Stimulated activated CD8-positive, alpha-beta memory T cell treated with anti-CD3 and anti-CD28 coated beads, Interleukin-2, amount 100 ng/mL, for 1 hour (primary cell): ENCODE results near the gene ITGB5.

Experiments used
- DNase-seq, 2 donors: peaks; one replicate each; pipeline ENCODE4 v3.0.0-alpha.2; 2020; ENCODE audit warnings: low read depth in 2 of 2

Gene ITGB5

DNA sequence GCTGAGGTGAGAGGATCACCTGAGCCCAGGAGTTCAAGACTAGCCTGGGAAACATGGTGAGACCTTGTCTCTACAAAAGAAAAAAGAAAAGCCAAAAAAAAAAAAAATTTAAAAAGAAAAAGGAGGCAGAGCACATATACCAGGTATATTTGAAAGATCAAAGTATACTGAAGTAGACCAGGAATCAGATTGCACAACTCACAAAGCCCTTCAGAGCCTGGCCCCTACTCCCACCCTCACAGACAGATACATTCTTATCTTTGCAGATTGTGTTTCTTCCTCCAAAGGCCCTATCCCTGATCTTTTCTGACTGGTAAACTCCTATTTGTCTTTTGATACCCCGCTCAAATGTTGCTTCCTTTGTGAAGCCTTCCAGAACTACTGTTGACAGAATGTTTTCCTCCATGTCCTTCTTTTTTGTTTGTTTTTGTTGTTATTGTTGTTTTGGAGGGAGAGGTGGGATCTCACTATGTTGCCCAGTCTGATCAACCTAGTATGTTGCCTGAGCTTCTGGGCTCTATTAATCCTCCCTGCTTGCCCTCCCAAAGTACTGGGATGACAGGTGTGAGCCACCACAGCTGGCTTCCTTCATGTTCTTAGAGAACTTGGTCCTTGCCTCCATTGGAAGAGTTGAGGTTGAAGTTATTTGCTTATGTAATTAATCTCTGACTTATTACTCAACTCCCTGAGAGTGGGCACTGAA, 9.8 kb upstream of the ITGB5 start:
- DNase-seq: no peak

DNA sequence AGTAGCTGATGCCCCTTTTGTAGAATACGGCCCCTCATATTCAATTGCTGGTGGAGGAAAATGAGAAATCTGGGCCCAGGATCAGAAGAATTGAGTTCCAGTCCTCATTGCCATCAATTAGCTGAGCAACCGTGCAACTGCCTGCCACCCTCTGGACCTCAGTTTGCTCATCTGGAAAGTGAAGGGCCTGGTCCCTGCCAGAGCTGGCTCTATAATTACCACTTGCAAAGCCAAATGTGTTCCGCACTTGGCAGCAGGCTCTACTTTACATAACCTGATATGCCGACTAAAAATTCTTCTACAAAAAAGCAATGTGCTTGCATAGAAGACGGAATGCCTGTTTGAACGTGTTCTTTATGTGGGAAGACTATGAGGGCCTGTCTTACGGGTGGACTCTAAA, 8.6 kb upstream of the ITGB5 start:
- no peak for DNase-seq

DNA sequence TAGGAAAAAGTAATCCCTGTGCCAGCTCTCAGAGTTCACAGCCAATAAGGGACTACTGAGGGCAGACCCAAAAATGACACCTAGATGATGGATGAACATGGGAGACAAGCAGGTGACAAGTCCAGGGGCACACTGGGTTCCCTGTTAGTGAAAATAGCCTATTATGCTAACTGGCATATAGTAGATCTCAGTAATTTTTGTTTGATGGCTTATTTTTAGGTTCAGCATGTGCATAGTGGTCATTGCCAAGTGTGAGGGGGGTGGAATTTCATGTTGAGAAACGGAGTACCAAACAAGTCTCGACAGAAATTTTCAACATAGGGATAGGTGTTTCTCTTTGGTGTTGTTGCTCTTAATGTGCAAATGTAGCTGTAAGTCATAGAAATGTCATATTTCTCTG, 6.4 kb upstream of the ITGB5 start:
- no peak for DNase-seq

- DNase-seq: no peak
These were observed 3.5 kb upstream of the ITGB5 start for GRCh38 chr3:124890573-124891190.

GRCh38 chr3:124888482-124889441, 1.6 kb upstream of the ITGB5 start:
- no peak for DNase-seq

GRCh38 chr3:124887932-124888298, 750 bp upstream of the ITGB5 start:
- no peak for DNase-seq

- DNase-seq: no peak
These were observed 753 bp downstream of the ITGB5 start for GRCh38 chr3:124886168-124887056.

- DNase-seq: no peak
These were observed 1.5 kb downstream of the ITGB5 start for GRCh38 chr3:124885466-124886167.

GRCh38 chr3:124884474-124885101, 2.6 kb downstream of the ITGB5 start:
- no peak for DNase-seq

DNA sequence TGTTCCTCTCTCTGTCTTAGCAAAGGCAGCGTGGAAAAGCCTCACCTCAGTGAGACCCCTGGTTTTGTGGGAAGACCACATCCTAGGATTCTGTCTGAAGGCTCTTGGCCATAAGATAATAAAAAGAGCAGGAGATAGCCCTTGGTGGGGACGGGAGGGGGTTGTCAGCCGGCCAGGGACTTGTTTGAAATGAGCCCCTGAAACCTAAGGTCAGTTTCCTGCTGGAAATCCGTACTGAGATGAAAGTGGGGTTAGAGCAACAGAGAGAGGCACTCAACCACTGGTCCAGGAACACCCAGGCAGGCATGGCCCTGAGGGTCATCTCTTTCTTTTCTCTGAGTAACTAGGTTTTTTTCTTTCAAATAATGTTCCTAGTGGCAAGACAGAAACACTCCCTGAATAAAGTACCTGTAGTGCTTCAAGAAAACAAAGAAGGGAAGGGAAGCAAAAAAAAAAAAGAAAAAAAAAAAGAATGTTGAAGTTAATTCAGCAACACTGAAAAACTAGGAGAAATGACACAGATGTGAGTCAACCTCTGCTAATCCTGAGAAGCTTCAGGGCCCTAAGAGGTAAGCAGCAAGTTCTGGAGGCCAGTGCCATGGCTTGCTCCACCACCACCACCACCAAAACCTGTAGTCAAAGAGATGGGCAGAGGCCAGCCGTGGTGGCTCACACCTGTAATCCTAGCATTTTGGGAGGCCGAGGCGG, 3.2 kb downstream of the ITGB5 start:
- no peak for DNase-seq

DNA sequence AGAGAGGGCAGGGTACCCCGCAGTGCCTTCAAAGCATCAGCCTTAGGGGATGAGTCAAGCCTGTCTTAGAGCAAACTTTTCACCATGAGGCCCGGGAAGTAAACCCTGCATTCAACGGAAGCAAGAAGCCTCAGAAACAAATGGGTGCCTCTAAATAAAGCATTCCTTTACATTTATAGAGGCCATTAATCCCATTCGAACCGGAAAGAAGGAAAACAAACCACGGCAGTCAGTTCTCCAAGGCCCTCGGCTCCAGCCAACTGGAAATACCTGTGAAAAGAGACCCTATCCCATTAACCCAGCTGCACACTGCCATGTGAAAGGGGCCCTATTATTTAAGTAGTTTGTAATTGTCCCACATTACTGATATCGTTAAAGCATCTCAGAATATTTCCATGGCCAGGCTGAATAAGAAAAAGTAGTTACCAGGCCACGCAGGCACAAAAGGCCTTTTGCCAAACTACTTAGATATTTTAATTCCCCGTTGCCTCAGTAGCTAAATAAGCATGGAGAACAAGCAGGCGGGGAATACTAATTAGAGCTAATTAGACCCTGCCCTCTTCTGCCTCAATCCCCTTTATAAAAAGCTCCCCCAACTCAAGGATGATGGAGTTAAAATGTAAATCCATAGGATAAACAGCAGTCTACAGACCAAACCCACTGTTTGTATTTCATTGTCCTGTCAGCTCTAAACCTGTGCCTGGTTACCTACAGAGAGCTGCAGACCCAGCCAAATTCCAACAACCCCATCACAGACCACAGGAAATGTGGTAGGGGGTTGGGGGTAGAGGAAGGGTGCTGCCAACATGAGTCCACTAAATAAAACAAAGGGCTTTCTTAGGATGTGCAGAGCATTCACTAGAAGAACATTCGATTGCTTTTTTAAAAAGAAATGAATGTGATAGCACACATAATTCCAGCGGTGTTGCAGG, 4.1 kb downstream of the ITGB5 start:
- DNase-seq: no peak

GRCh38 chr3:124881976-124882697, 5.0 kb downstream of the ITGB5 start:
- DNase-seq: no peak

- no peak for DNase-seq
These were observed 7.9 kb downstream of the ITGB5 start for GRCh38 chr3:124879337-124879680.

DNA sequence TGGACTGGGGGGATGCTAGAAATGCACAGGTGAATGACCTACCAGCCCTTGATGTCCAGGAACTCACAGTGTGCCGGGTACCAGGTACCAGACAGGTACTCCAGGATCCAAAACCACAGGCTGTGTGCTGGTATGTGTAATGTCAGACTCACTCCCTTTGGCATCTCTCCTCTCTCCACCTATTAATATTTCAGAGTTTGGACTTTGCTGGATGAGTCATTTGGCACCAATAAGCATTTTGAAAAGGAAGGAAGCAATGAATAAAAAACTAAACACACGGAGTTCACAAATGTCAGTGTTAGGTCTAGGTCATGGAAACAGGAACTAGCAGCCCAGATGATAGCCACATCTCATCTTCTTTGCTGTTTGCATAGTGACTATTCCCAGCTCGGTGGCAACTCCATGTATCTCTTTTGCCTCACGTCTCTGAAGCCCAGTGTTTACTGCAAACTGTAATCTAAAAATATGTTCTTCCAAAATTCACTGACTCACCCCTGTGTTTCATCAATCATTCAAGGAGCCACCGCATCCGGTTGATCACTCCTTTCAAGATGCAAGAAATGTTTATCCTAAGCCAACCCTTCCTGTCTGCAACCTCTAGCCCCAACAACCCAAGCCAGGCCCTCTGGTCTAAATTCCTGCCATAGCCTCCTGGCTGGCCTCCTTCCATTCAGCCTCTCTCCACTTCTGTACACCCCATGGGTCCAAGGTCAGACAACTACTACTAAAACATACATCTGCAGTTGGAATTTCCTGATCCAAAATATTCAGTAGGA, 8.4 kb downstream of the ITGB5 start:
- no peak for DNase-seq

- DNase-seq: no peak
These were observed 9.5 kb downstream of the ITGB5 start for GRCh38 chr3:124877674-124878073.

- DNase-seq: no peak
These were observed 10.7 kb downstream of the ITGB5 start for GRCh38 chr3:124876401-124876878.

DNA sequence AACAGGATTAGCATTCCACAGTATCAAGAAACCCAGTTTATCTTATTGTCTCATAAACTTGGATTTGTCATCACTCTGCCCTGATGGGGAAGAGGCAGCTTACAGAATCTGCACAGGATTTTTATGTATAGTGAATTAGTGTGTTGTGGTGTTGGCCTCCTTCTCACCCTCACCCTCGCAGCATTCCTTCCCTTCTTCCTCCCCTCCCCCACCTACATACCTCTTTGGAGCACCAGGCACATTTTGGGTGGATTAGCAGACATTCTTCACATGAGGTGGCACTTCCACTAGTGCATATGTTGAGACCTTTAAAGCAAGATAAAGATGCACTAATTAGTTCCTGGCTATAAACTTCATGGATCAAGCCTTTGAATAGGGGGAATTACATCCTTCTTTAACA, 13.9 kb downstream of the ITGB5 start:
- DNase-seq: no peak
